KMS-11 (cell line): ENCODE results near the gene SPEM2.

Experiments
- H2AFZ ChIP-seq: fragments of 200-600 bp; sonication (generic); 2 replicates; pipeline ENCODE4 v1.6.1; 2016; ENCODE audit warnings: antibody characterized with exemption, mixed run types, low read depth
- H3K27ac ChIP-seq: fragments of 200-600 bp; sonication (generic); 2 replicates; pipeline ENCODE4 v1.6.1; 2016; ENCODE audit warnings: mild to moderate bottlenecking, mixed run types
- H3K27me3 ChIP-seq: fragments of 200-600 bp; sonication (generic); 2 replicates; pipeline ENCODE4 v1.6.1; 2017; ENCODE audit warnings: mild to moderate bottlenecking, low read depth, mixed run types, moderate library complexity; ENCODE audit not compliant: insufficient read depth
- H3K36me3 ChIP-seq: fragments of 200-600 bp; sonication (generic); 2 replicates; pipeline ENCODE4 v1.6.1; 2017; ENCODE audit warnings: mild to moderate bottlenecking, mixed run types; ENCODE audit not compliant: insufficient read depth
- H3K4me1 ChIP-seq: fragments of 200-600 bp; sonication (generic); 2 replicates; pipeline ENCODE4 v1.6.1; 2016; ENCODE audit warnings: mild to moderate bottlenecking, low read depth, mixed run types; ENCODE audit not compliant: poor library complexity, severe bottlenecking
- H3K4me2 ChIP-seq: fragments of 200-600 bp; sonication (generic); 2 replicates; pipeline ENCODE4 v1.7.0; 2016; ENCODE audit warnings: mild to moderate bottlenecking, mixed run types
- H3K4me3 ChIP-seq: fragments of 200-600 bp; sonication (generic); IDR thresholded peaks from 2 replicates; pipeline ENCODE4 v1.6.1; 2017; ENCODE audit warnings: low read depth, low read length, mixed read lengths; ENCODE audit not compliant: insufficient read depth
- H3K79me2 ChIP-seq: fragments of 200-600 bp; sonication (generic); 2 replicates; pipeline ENCODE4 v1.6.1; 2016; ENCODE audit warnings: low read depth, mixed run types; ENCODE audit not compliant: insufficient read depth
- H3K9ac ChIP-seq: fragments of 200-600 bp; sonication (generic); 2 replicates; pipeline ENCODE4 v1.6.1; 2016; ENCODE audit warnings: mild to moderate bottlenecking, mixed run types
- H4K20me1 ChIP-seq: fragments of 200-600 bp; sonication (generic); 2 replicates; pipeline ENCODE4 v1.6.1; 2016; ENCODE audit warnings: mild to moderate bottlenecking, mixed run types; ENCODE audit not compliant: insufficient read depth
- TF ChIP-seq, protein P1 (sequence below): fragments of 200-600 bp; sonication (generic); conservative IDR thresholded peaks from 2 replicates; pipeline ENCODE4 v1.6.1; 2017; ENCODE audit warnings: low read depth, mild to moderate bottlenecking, antibody characterized with exemption, low read length, moderate library complexity, mixed read lengths

SPEM2 gene

DNA sequence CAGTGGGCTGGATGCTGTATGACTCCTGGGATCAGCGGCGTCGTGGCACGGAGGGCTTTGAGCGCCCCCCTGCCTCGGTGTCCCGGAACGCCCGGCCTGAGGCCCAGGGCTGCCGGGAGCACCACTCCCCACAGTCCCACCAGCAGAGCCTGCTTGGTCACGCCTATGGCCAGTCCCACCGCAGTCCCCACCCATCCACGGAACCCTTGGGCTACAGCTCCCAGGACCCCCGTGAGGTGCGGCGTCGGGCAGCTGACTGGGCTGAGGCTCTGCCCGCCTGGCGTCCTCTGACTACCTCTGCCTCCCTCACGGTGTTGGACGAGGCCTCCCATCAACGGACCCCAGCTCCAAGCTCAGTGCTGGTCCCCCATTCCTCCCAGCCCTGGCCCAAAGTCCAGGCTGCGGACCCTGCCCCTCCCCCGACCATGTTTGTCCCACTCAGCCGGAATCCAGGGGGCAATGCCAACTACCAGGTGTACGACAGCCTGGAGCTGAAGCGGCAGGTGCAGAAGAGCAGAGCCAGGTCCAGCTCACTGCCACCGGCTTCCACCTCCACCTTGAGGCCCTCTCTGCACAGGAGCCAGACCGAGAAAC, 1.6 kb downstream of the SPEM2 start:
- Histone ChIP-seq H4K20me1 (no peaks in the 10 kb centered on the region), H3K4me1 (no peaks in the 10 kb centered on the region), H3K27ac (no peak overlapping the region), H3K4me2 (no peak overlapping the region), H3K36me3 (no peaks in the 10 kb centered on the region), H3K9ac (no peak overlapping the region), H3K27me3 (no peaks in the 10 kb centered on the region), H3K79me2 (no peaks in the 10 kb centered on the region), H3K4me3 (no peak overlapping the region), H2AFZ (no peak overlapping the region)
- TF ChIP-seq, protein P1, sequence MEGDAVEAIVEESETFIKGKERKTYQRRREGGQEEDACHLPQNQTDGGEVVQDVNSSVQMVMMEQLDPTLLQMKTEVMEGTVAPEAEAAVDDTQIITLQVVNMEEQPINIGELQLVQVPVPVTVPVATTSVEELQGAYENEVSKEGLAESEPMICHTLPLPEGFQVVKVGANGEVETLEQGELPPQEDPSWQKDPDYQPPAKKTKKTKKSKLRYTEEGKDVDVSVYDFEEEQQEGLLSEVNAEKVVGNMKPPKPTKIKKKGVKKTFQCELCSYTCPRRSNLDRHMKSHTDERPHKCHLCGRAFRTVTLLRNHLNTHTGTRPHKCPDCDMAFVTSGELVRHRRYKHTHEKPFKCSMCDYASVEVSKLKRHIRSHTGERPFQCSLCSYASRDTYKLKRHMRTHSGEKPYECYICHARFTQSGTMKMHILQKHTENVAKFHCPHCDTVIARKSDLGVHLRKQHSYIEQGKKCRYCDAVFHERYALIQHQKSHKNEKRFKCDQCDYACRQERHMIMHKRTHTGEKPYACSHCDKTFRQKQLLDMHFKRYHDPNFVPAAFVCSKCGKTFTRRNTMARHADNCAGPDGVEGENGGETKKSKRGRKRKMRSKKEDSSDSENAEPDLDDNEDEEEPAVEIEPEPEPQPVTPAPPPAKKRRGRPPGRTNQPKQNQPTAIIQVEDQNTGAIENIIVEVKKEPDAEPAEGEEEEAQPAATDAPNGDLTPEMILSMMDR: no peak

DNA sequence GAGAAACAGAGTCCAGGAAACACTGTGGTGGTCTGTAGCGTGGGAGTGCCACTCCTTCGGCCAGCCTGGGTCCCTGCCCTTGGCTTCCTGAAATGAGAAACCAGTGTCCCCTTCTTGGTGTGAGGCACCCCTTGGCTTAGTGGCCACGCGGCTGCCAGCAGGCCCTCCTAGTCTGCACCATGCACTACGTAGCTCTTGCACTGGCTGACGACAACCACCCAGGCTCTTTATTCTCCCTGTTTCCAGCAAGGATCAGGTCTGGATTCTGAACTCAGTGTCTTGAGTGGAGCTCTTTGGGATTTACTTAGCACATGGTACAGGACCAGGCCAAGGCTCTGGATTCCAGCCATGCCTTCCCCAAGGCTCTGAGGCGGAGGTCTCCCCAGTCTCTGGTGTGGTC, 2.1 kb downstream of the SPEM2 start:
- TF ChIP-seq, protein P1: no peak
- H3K4me3 ChIP-seq: no peak overlapping the region
- no peak overlapping the region for H3K9ac ChIP-seq

DNA sequence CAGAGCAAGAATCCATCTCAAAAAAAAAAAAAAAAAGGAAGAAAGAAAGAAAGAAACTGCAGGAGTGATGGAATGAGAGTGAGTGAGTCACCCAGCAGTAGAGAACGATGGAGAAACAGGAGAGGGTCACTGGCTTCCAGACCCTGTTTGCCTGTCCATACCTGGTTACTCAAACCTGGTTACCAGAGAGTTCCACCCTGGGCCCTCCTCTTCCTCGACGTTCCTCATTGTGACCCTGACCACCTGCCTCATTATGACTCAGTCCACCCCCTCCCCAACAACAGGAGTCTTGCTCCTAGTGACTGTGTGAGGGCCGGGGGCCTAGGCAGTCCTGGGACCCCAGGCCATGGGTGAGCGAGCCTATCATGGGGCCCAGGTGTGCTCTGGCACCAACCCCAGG, 3.1 kb downstream of the SPEM2 start, which contains the start of gene SPEM3:
SPEM3 (plus strand) TSS at position 301 of the 400 bp plus-strand sequence; CDS start at position 347, 46 bp downstream.
- Histone ChIP-seq H3K4me2 (no peak within 1 kb of the TSS), H3K4me1 (no peaks in the 10 kb centered on the region), H2AFZ (no peak within 1 kb of the TSS), H3K79me2 (no peaks in the 10 kb centered on the region), H3K4me3 (no peak within 1 kb of the TSS), H3K27me3 (no peaks in the 10 kb centered on the region), H3K27ac (no peak within 1 kb of the TSS), H4K20me1 (no peaks in the 10 kb centered on the region), H3K36me3 (no peaks in the 10 kb centered on the region), H3K9ac (no peak within 1 kb of the TSS)
- TF ChIP-seq, protein P1: no peak

More for the DNA sequence above, 2.1 kb downstream of the SPEM2 start:
- no peaks in the 10 kb centered on the region for H3K79me2 ChIP-seq
- no peaks in the 10 kb centered on the region for H3K4me1 ChIP-seq
- no peaks in the 10 kb centered on the region for H3K27me3 ChIP-seq
- no peak overlapping the region for H3K4me2 ChIP-seq
- no peak overlapping the region for H2AFZ ChIP-seq
- H4K20me1 ChIP-seq: no peaks in the 10 kb centered on the region
- no peak overlapping the region for H3K27ac ChIP-seq
- H3K36me3 ChIP-seq: no peaks in the 10 kb centered on the region

DNA sequence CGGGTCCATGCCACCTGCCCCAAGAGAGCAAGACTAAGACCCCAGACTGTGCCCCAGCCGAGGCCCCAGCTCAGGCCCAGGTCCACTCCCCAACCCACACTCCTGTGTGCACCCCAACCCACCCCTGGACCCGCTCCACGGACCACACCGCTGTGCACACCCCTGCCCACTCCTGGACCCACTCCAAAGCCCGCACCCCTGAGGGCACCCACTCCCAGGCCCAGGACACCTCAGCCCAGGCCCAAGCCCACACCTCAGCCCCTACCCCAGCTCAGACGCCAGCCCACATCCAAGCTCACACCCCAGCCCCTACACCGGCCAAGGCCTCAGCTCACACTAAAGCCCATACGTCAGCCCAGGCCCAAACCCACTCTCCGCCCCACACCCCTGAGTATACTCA, 4.3 kb downstream of the SPEM2 start:
- Histone ChIP-seq H3K36me3 (no peaks in the 10 kb centered on the region), H3K79me2 (no peaks in the 10 kb centered on the region), H3K4me1 (no peaks in the 10 kb centered on the region), H3K4me2 (no peak overlapping the region), H3K4me3 (no peak overlapping the region), H3K27me3 (no peaks in the 10 kb centered on the region), H4K20me1 (no peaks in the 10 kb centered on the region), H3K9ac (no peak overlapping the region), H3K27ac (no peak overlapping the region), H2AFZ (no peak overlapping the region)
- TF ChIP-seq, protein P1: no peak
